ENCODE measurements around the gene LRRC37A. TPM values are rescaled to one million over a fixed set of nuclear protein-coding genes. Genes with fewer than 3 reads are reported as not detected.

LRRC37A gene
- polyA plus RNA-seq, 3 donors = 5.1 to 8.7 (median 6.3) TPM

Other genes with a start within 250 kb of the LRRC37A start
- 10 to 100 TPM; 84.5 to 90.4 (median 85.7) TPM for gene KANSL1, start 101.7 kb upstream of the LRRC37A start, polyA plus RNA-seq (ENCODE audit: insufficient read length in 3 of 3)
- gene ARL17B, start 66.6 kb downstream of the LRRC37A start, polyA plus RNA-seq (ENCODE audit: insufficient read length in 3 of 3) = 10 to 100 TPM; 10.0 to 25.0 (median 16.3) TPM
- 10 to 100 TPM; 37.2 to 62.8 (median 42.5) TPM for gene LRRC37A2, start 217.3 kb downstream of the LRRC37A start, polyA plus RNA-seq (ENCODE audit: insufficient read length in 3 of 3)